HCT116 (cell line): Measurements from ENCODE around the gene FAM110C. TPM values are rescaled to one million over a fixed set of nuclear protein-coding genes. Genes with fewer than 3 reads are reported as not detected.

Source experiments
- ATAC-seq: fragments of 200-7000 bp; cut with Tn5 transposase; 2 replicates; pipeline ENCODE4 v1.9.1; 2020; ENCODE audit warnings: mild to moderate bottlenecking, moderate library complexity
- BruUV-seq: library from RNA; stranded (reverse); fragments of 400-500 nt; replicated peaks from 2 replicates; lab custom pipeline; 2021; lab: Mats Ljungman, UMichigan
- CTCF ChIA-PET: fragments of 300-600 bp; sonication (Branson Sonifier 250); formaldehyde crosslinking; loops from one replicate; lab custom pipeline; 2021; ENCODE audit warnings: antibody characterized with exemption; lab: Charles Lee
- POLR2A ChIA-PET: fragments of 300-600, 350-600 bp; sonication (Branson Sonifier 250); formaldehyde crosslinking; loops from one replicate; lab custom pipeline; 2021; ENCODE audit warnings: antibody characterized with exemption; lab: Charles Lee
- RAD21 ChIA-PET, 2 experiments: fragments of 300-600 bp; sonication (Branson Sonifier 250); formaldehyde crosslinking; loops; one replicate each; lab custom pipeline; 2023; ENCODE audit warnings: low total read pairs in 2 of 2; ENCODE audit not compliant: uncharacterized antibody in 2 of 2, unreplicated experiment in 2 of 2, low non-redundant PET in 1 of 2; lab: Charles Lee
- DNase-seq: peaks from one replicate; pipeline ENCODE4 v3.0.0-alpha.2; 2010; ENCODE audit warnings: low read depth, low spot score
- H2AFZ ChIP-seq: fragments of 200-600 bp; shearing (Covaris generic), sonication (generic); 2 replicates; pipeline ENCODE4 v1.6.1; 2017; ENCODE audit warnings: low read depth, mixed run types, mixed read lengths, antibody characterized with exemption, low read length; ENCODE audit not compliant: poor library complexity, severe bottlenecking
- H3K27ac ChIP-seq: 2 replicates; pipeline ENCODE4 v1.5.1; 2012; ENCODE audit warnings: low read depth, low read length
- H3K27me3 ChIP-seq: fragments of 200-600 bp; sonication (generic); 2 replicates; pipeline ENCODE4 v1.6.1; 2016; ENCODE audit warnings: mixed run types, low read length, mixed read lengths; ENCODE audit not compliant: insufficient read depth
- H3K36me3 ChIP-seq, 2 experiments: fragments of 200-500 bp in 1 of 2; fragments of 200-600 bp in 1 of 2; sonication (Bioruptor generic) in 1 of 2; sonication (generic) in 1 of 2; 2 replicates each; pipeline versions ENCODE4 v1.5.1 to v1.6.1; 2014 to 2016; ENCODE audit warnings: low read length in 2 of 2, inconsistent platforms in 1 of 2, mixed read lengths in 1 of 2, mixed run types in 1 of 2; ENCODE audit not compliant: insufficient read depth in 2 of 2, control insufficient read depth in 1 of 2
- H3K4me1 ChIP-seq, 2 experiments: fragments of 200-600 bp in 1 of 2; sonication (generic) in 1 of 2; 2 replicates each; pipeline versions ENCODE4 v1.5.1 to v1.6.1; 2012 to 2017; ENCODE audit warnings: low read length in 2 of 2, inconsistent platforms in 1 of 2, mild to moderate bottlenecking in 1 of 2, mixed read lengths in 1 of 2, mixed run types in 1 of 2, moderate library complexity in 1 of 2; ENCODE audit not compliant: insufficient read depth in 2 of 2, control insufficient read depth in 1 of 2
- H3K4me2 ChIP-seq: fragments of 200-600 bp; sonication (generic); 2 replicates; pipeline ENCODE4 v1.6.1; 2017; ENCODE audit warnings: mixed run types, low read length, mixed read lengths
- H3K4me3 ChIP-seq, 2 experiments: fragments of 200-600 bp in 1 of 2; sonication (generic) in 1 of 2; replicated peaks in 1 of 2; 2 replicates each; pipeline ENCODE4 v1.5.1; 2011 to 2016; ENCODE audit warnings: low read length in 2 of 2, control low read depth in 1 of 2, low read depth in 1 of 2, mild to moderate bottlenecking in 1 of 2, mixed read lengths in 1 of 2, mixed run types in 1 of 2
- H3K79me2 ChIP-seq: fragments of 200-600 bp; sonication (generic); 2 replicates; pipeline ENCODE4 v1.6.1; 2017; ENCODE audit warnings: mild to moderate bottlenecking, mixed run types, low read length, moderate library complexity, mixed read lengths; ENCODE audit not compliant: insufficient read depth
- H3K9ac ChIP-seq: fragments of 200-600 bp; sonication (generic); 2 replicates; pipeline ENCODE4 v1.6.1; 2016; ENCODE audit warnings: low read length, mixed read lengths
- H3K9me2 ChIP-seq: fragments of 200-600 bp; sonication (generic), shearing (Covaris generic); 2 replicates; pipeline ENCODE4 v1.6.1; 2017; ENCODE audit warnings: mixed run types, mild to moderate bottlenecking, moderate library complexity; ENCODE audit not compliant: insufficient read depth
- H3K9me3 ChIP-seq, 2 experiments: fragments of 200-500 bp in 1 of 2; fragments of 200-600 bp in 1 of 2; sonication (Bioruptor generic) in 1 of 2; sonication (generic) in 1 of 2; 2 replicates each; pipeline ENCODE4 v1.6.1; 2014 to 2017; ENCODE audit warnings: low read length in 2 of 2, mixed read lengths in 2 of 2, inconsistent platforms in 1 of 2, low read depth in 1 of 2, mild to moderate bottlenecking in 1 of 2, mixed run types in 1 of 2, moderate library complexity in 1 of 2; ENCODE audit not compliant: control insufficient read depth in 1 of 2, insufficient read depth in 1 of 2
- H4K20me1 ChIP-seq: fragments of 200-600 bp; sonication (generic), shearing (Covaris generic); 2 replicates; pipeline ENCODE4 v1.6.1; 2017; ENCODE audit warnings: mixed run types, mild to moderate bottlenecking, moderate library complexity; ENCODE audit not compliant: insufficient read depth
- ATF3 ChIP-seq: IDR thresholded peaks from 2 replicates; pipeline ENCODE4 v1.6.1; 2012
- CBX3 ChIP-seq: IDR thresholded peaks from 2 replicates; pipeline ENCODE4 v1.6.1; 2012; ENCODE audit warnings: low read depth
- EGR1 ChIP-seq: IDR thresholded peaks from 2 replicates; pipeline ENCODE4 v1.6.1; 2012; ENCODE audit warnings: low read depth
- ELF1 ChIP-seq: IDR thresholded peaks from 2 replicates; pipeline ENCODE4 v1.6.1; 2012; ENCODE audit warnings: low read depth, borderline replicate concordance
- FOSL1 ChIP-seq: IDR thresholded peaks from 2 replicates; pipeline ENCODE4 v1.6.1; 2012; ENCODE audit warnings: low read depth
- POLR2A ChIP-seq: IDR thresholded peaks from 2 replicates; pipeline ENCODE4 v1.7.0; 2011; ENCODE audit warnings: borderline replicate concordance; ENCODE audit not compliant: insufficient read depth, insufficient read length; ENCODE audit errors: extremely low read depth
- REST ChIP-seq: IDR thresholded peaks from 2 replicates; pipeline ENCODE4 v1.6.1; 2012; ENCODE audit warnings: low read depth
- SP1 ChIP-seq: IDR thresholded peaks from 2 replicates; pipeline ENCODE4 v1.6.1; 2012; ENCODE audit warnings: low read depth
- SRF ChIP-seq: IDR thresholded peaks from 2 replicates; pipeline ENCODE4 v1.6.1; 2012; ENCODE audit warnings: low read depth
- intact Hi-C: fragments of 100-400 bp; cut with micrococcal nuclease; formaldehyde crosslinking; loops from 2 replicates; pipeline ENCODE4 v1.10.0; 2022
- total RNA-seq: library from RNA; stranded (reverse); gene quantifications from one replicate; pipeline ENCODE4 v1.2.1, GENCODE V29; 2021; ENCODE audit not compliant: unreplicated experiment

FAM110C gene
- total RNA-seq, 1 experiment from 2014 or later, result 20.3 TPM

- no peaks in the 10 kb centered on the region for H3K36me3 ChIP-seq
- no peak overlapping the region for H2AFZ ChIP-seq
- no peak overlapping the region for H3K4me3 ChIP-seq
- ChIA-PET CTCF (no interaction called here), RAD21 (no interaction called here), POLR2A (no interaction called here)
- no peak overlapping the region for H3K4me2 ChIP-seq
- H3K9me2 ChIP-seq, result no peaks in the 10 kb centered on the region
- H3K4me1 ChIP-seq, result no peaks in the 10 kb centered on the region
- no peak for DNase-seq
- H4K20me1 ChIP-seq, result no peaks in the 10 kb centered on the region
- no peaks in the 10 kb centered on the region for H3K27me3 ChIP-seq
- no peak overlapping the region for H3K27ac ChIP-seq
- H3K79me2 ChIP-seq, result no peaks in the 10 kb centered on the region
- intact Hi-C loops, result no loop called here
- no peaks in the 10 kb centered on the region for H3K9me3 ChIP-seq
- ATAC-seq, result no peak
- BruUV-seq, result no TSS peak
- no peak overlapping the region for H3K9ac ChIP-seq
- TF ChIP-seq EGR1 (no peak), CBX3 (no peak), SRF (no peak), SP1 (no peak), REST (no peak), FOSL1 (no peak), ATF3 (no peak), ELF1 (no peak), POLR2A (no peak)
Observed at GRCh38 chr2:84121-84520, 37.8 kb upstream of the FAM110C start.
